HG02870 (cell line): ENCODE results near the gene TTC12.

ENCODE experiments used
- ATAC-seq: cut with Tn5 transposase; IDR thresholded peaks from one replicate; pipeline ENCODE4 v1.9.1; 2021; ENCODE audit warnings: mild to moderate bottlenecking, moderate library complexity; ENCODE audit not compliant: unreplicated experiment

Gene TTC12

GRCh38 chr11:113314389-113315301 is at the start of gene TTC12:
Gene TTC12, plus strand, starts transcription at chr11:113314583. Its CDS starts 1,675 bp downstream, at chr11:113316258.
- peak; percentile 93 for ATAC-seq

- ATAC-seq: no peak
Measured at GRCh38 chr11:113265362-113265761, 49.0 kb upstream of the TTC12 start.

- no peak for ATAC-seq
Measured at GRCh38 chr11:113267493-113267892, 46.9 kb upstream of the TTC12 start.

GRCh38 chr11:113269096-113269495 is 45.3 kb upstream of the TTC12 start:
- ATAC-seq: no peak

GRCh38 chr11:113269636-113270035 is 44.7 kb upstream of the TTC12 start:
- no peak for ATAC-seq

GRCh38 chr11:113270080-113270479 is 44.3 kb upstream of the TTC12 start:
- ATAC-seq: no peak

GRCh38 chr11:113271551-113272245 is 42.7 kb upstream of the TTC12 start:
- ATAC-seq: no peak

GRCh38 chr11:113272281-113272680 is 42.1 kb upstream of the TTC12 start:
- ATAC-seq: no peak

GRCh38 chr11:113272927-113273615 is 41.3 kb upstream of the TTC12 start:
- ATAC-seq: no peak

- no peak for ATAC-seq
Measured at GRCh38 chr11:113273720-113274119, 40.7 kb upstream of the TTC12 start.

GRCh38 chr11:113274713-113275582 is 39.4 kb upstream of the TTC12 start:
- ATAC-seq: no peak

- ATAC-seq: no peak
Measured at GRCh38 chr11:113275602-113276001, 38.8 kb upstream of the TTC12 start.

GRCh38 chr11:113276466-113276865 is 37.9 kb upstream of the TTC12 start:
- no peak for ATAC-seq

- ATAC-seq: no peak
Measured at GRCh38 chr11:113277907-113278306, 36.5 kb upstream of the TTC12 start.

GRCh38 chr11:113278481-113278880 is 35.9 kb upstream of the TTC12 start:
- no peak for ATAC-seq

GRCh38 chr11:113278925-113279324 is 35.5 kb upstream of the TTC12 start:
- no peak for ATAC-seq

GRCh38 chr11:113279591-113279990 is 34.8 kb upstream of the TTC12 start:
- ATAC-seq: no peak

- no peak for ATAC-seq
Measured at GRCh38 chr11:113281052-113281725, 33.2 kb upstream of the TTC12 start.

- ATAC-seq: no peak
Measured at GRCh38 chr11:113282898-113283437, 31.4 kb upstream of the TTC12 start.

- no peak for ATAC-seq
Measured at GRCh38 chr11:113283881-113284280, 30.5 kb upstream of the TTC12 start.
